ENCODE measurements around the gene RHBDL3. TPM values are rescaled to one million over a fixed set of nuclear protein-coding genes. Genes with fewer than 3 reads are reported as not detected.
"Not testable (repeated sequence)": the region's sequence is repeated elsewhere in the genome, so short reads cannot be mapped to it uniquely, and the experiment has no call there.

RHBDL3 gene, protein sequence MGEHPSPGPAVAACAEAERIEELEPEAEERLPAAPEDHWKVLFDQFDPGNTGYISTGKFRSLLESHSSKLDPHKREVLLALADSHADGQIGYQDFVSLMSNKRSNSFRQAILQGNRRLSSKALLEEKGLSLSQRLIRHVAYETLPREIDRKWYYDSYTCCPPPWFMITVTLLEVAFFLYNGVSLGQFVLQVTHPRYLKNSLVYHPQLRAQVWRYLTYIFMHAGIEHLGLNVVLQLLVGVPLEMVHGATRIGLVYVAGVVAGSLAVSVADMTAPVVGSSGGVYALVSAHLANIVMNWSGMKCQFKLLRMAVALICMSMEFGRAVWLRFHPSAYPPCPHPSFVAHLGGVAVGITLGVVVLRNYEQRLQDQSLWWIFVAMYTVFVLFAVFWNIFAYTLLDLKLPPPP
- total RNA-seq, result not detected

DNA sequence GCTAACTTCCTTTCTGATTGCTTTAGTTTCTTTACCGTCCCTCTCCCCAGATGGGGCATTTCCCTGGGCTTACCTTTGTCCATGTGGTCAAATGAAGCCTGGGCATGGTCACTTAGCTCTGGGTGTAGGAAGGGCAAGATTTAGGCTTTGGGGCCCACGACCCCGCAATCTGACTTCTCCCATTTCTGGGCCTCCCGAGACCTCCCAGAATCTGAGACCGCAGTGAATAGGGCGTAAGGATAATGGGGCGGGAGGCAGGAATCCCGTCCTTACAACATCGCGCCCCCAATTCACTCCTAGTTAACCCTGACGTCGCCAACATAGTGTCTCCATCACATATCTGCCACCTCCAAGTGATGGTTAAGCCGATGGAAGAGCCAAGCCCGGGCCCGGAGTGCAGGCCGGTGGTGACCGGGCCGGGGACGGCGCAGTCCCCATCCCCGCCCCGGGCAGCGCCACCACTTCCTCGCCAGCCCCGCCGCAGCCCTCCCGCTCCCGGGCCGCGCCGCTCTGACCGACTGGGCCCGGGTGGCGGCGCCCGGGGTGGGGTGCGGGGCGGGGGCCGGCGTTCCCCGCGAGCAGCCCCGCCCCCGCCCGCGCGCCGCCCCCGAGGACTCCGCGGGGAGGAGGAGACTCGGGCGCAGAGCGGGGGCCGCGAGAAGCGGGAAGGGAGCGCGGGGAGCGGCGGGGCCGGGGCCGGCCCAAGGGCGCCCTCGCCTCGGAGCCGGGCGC is at the start of gene RHBDL3:
TSS of gene RHBDL3 (plus strand) at position 641 of the 732 bp plus-strand sequence. CDS start 358 bp downstream, outside the sequence.
- no peak for DNase-seq

- no peak for DNase-seq
These were observed 43.0 kb upstream of the RHBDL3 start for GRCh38 chr17:32222621-32223020.

- no peak for DNase-seq
These were observed 41.9 kb upstream of the RHBDL3 start for GRCh38 chr17:32223703-32224102.

GRCh38 chr17:32226886-32227285 is 38.7 kb upstream of the RHBDL3 start:
- no peak for DNase-seq

DNA sequence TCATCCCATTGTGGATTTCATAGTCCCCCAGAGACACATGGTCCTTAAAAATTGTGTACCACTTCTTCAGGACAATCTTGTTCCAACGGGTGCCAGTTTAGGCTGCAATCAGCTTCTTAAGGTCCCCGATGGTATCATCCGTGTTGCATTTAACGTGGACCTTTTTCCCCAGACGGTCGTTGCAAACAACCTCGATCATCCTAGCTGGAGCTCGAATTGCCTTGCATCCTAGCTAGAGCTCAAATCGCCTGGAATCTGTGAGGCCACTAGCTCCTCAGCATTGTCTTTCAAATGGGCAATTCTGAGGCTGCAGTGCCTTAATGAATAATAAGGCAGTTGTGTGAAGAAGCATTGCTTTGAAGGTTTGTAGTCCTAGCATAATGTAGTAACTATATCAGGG is 37.7 kb upstream of the RHBDL3 start:
- DNase-seq, result no peak

GRCh38 chr17:32235588-32235987 is 30.0 kb upstream of the RHBDL3 start:
- DNase-seq, result no peak

DNA sequence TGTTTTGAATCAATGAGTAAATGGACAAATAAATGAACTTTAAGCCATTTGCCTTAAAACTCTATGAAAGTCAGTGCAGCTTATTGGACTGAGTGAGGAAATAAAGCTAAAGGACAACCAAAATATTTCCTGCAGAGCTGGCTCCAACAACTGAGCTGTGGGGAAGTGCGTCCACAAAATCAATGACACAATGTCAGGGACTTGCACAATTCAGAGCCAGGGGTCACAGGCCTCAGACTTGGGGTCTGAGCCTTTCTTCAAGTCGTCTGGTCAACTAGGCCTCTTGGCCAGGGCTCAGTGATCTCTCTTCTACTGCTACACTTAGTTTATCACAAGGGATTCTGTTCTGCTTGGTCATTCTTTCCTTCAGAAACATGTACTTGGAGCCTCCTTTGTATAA is 26.2 kb upstream of the RHBDL3 start:
- DNase-seq, result no peak

GRCh38 chr17:32240750-32241149 is 24.9 kb upstream of the RHBDL3 start:
- DNase-seq, result no peak

DNA sequence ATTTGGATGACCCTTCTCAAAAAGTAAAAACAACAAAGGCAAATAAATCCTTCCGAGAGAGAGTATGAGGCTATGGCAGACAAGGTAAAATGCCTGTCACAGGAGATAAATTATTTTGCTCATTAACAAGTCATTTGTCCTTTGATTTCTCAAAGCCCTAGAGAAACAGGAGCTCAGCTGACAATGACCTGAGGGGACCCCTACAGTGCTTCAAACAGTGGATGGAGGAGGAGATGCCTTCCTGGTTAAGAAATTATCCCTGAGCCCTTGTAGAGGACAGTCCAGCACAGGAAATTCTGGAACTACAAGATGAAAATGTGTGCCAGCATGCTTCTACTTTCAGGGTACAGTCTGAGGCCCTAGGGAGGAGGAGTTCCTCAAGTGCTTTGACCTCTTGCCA is 24.0 kb upstream of the RHBDL3 start:
- DNase-seq, result no peak

DNA sequence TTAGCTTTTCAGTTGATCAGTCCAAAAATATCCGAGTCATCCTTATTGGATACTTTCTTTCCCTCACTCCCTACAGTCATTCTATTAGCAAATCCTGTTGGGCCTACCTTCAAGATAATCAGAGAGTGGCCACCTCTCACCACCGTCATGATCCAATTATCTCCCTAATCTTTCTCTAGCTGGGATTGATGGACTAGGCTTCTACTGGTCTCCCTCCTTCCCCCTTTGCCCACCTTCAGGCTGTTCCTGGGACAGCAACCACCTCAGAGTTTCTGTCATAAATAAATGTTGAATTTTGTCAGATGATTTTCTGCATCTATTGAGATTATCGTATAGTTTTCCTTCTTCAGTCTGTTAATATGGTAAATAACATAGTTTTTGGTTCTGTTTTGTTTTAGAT is 16.2 kb upstream of the RHBDL3 start:
- no peak for DNase-seq

- peak; percentile 40 for DNase-seq
These were observed 12.5 kb upstream of the RHBDL3 start for GRCh38 chr17:32253117-32253611.

GRCh38 chr17:32256012-32256700 is 9.5 kb upstream of the RHBDL3 start:
- DNase-seq, result no peak

DNA sequence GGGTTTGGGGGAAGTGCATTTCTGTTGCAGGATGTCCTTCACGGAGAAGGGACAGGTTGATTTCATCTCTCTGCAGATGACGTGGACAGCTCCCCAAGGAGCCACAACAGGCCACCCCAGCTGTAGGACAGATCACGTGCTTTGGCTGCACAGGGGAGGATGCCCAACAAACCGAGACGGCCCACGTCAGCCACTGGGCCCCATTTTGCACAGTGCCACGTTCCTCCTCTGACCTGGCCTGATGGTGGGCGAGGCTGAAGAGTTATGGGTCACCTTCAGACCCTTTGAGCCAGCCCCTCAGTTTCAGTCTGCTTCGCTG is 9.0 kb upstream of the RHBDL3 start:
- DNase-seq, result no peak

DNA sequence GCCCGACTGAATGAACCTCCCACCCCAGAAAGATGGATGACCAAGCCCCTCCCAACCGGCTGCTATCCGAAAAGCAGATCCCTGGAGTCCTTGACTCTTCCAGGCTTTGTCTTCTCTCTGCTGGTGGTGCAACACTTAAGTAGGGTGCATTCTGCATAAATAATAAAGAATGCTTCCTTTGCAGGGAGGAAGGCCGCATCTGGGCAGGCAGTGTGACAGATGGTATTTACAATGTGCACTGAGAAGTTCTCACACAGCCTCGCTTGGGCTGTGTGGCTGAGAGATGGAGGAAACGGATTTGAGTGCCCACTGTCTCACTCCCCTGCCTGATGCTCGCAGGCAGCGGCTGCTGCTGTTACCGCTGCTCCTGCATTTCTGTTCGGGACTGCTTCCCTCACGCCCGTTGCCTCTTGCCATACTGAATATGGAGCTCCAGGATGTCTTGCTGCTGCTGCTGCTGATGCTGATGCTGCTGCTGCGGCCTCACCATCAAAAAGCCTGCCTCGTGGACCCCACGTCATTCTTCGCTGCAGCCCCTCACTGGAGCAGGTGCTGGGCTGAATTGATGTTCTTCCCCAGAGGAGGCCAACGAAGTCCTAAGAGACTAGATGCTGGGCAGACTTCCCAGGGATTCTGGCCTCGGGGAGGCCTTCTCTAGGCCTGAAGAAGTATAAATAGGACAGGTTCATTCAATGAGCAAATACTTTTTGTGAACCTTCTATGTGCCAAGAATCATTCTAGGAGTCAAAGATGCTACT is 7.1 kb upstream of the RHBDL3 start:
- no peak for DNase-seq

- DNase-seq, result no peak
These were observed 6.0 kb upstream of the RHBDL3 start for GRCh38 chr17:32259586-32259985.

DNA sequence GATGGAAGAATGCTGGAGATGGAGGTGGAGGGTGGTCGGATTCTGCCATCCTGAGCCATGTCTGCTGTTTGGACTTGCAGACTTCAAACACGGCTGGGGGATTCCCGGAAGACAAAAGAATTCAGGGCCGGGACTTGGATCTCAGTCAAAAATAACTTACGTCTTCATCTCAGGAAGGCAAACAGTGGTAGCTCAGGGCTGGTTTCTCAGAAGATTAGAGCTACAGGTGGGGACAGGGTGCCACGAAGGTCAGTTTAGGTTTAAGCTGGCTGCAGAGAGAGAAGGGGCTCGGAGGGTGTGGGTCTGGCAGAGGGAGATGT is 4.3 kb upstream of the RHBDL3 start:
- DNase-seq, result no peak

GRCh38 chr17:32261936-32262510 is 3.6 kb upstream of the RHBDL3 start:
- no peak for DNase-seq

- not testable (repeated sequence) for DNase-seq
These were observed 2.1 kb upstream of the RHBDL3 start for GRCh38 chr17:32263515-32263914.

- no peak for DNase-seq
These were observed 1.4 kb upstream of the RHBDL3 start for GRCh38 chr17:32264140-32264799.

GRCh38 chr17:32264823-32265191 is 825 bp upstream of the RHBDL3 start:
- DNase-seq, result no peak

- DNase-seq, result no peak
These were observed 388 bp downstream of the RHBDL3 start for GRCh38 chr17:32266051-32266388.

Measured in effector CD4-positive, alpha-beta T cell (primary cell).